T-helper 2 cell treated with Interferon-gamma antibody and Interleukin-4, amounts not matched to agents 100 ng/mL and 5 ng/mL, for 36 hours (primary cell): ENCODE results near the gene C6orf52. TPM values are rescaled to one million over a fixed set of nuclear protein-coding genes. Genes with fewer than 3 reads are reported as not detected.
"Not testable (repeated sequence)": the region's sequence is repeated elsewhere in the genome, so short reads cannot be mapped to it uniquely, and the experiment has no call there.

Experiments
- intact Hi-C: fragments of 100-400 bp; cut with micrococcal nuclease; formaldehyde crosslinking; loops from one replicate; pipeline ENCODE4 v1.15.1; 2023
- total RNA-seq: library from RNA; stranded (reverse); gene quantifications from 2 replicates; pipeline ENCODE4 v1.2.3, GENCODE V29; 2022

The C6orf52 gene
- total RNA-seq, 1 donor from 2014 or later: 0.43 TPM

GRCh38 chr6:10713962-10714361 is 19.5 kb upstream of the C6orf52 start:
- intact Hi-C loops: no loop called here

DNA sequence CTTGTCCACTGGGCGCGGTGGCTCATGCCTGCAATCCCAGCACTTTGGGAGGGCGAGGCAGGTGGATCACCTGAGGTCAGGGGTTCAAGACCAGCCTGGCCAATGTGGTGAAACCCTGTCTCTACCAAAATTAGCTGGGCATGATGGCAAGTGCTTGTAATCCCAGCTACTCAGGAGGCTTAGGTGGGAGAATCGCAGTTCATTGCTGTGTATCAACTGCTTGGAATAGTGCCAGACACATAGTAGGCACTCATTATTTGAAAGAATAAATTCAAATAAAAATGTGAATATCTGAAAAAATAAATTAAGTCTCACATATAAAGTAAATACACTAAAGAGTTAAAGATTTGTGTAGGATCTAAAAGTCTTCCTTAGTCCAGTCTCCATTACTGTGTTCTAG is 2.2 kb upstream of the C6orf52 start:
- intact Hi-C loops: loop anchor here (10.0 kb wide), 1 partner anchor 538 kb away; the partner anchor contains the start of gene NEDD9

DNA sequence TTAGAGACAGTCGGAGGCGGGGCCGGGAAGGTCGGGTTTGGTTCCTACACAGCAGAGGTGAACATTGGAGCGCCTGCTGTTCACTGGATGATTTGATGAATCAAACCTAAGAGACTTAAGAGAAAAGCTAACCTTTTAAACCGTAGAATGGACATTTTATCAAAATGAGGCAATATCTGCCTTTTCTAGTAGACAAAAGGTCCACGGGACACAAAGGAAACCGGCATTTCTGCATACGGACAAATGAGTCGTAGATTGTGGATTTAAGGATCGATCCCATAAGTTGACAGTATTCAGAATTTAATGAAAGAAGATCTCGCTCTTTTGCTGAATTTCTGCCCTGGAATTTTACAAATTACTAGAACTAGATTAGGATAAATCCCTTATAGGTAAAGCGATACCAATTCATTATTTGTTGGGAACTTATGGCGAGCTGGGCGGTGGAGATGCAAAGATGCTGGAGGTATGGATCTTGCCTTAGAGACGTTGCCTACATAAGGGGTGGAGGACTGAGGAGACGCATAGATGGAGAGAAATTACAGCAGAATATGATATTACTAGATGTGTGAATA is 756 bp upstream of the C6orf52 start:
- intact Hi-C loops: loop anchor here (2.0 to 10.0 kb wide), 3 partner anchors 290 to 540 kb away; partner anchors contain the start of genes NEDD9 and SMIM13

- intact Hi-C loops: loop anchor here (10.0 kb wide), 1 partner anchor 542 kb away; the partner anchor contains the start of gene NEDD9
Measured at GRCh38 chr6:10692965-10693538, 1.4 kb downstream of the C6orf52 start.

- intact Hi-C loops: loop anchor here (10.0 kb wide), 1 partner anchor 544 kb away; the partner anchor contains the start of gene NEDD9
Measured at GRCh38 chr6:10690651-10691445, 3.6 kb downstream of the C6orf52 start.

GRCh38 chr6:10687582-10687981 is 6.8 kb downstream of the C6orf52 start:
- intact Hi-C loops: no loop called here

GRCh38 chr6:10686901-10687300 is 7.5 kb downstream of the C6orf52 start:
- intact Hi-C loops: no loop called here

DNA sequence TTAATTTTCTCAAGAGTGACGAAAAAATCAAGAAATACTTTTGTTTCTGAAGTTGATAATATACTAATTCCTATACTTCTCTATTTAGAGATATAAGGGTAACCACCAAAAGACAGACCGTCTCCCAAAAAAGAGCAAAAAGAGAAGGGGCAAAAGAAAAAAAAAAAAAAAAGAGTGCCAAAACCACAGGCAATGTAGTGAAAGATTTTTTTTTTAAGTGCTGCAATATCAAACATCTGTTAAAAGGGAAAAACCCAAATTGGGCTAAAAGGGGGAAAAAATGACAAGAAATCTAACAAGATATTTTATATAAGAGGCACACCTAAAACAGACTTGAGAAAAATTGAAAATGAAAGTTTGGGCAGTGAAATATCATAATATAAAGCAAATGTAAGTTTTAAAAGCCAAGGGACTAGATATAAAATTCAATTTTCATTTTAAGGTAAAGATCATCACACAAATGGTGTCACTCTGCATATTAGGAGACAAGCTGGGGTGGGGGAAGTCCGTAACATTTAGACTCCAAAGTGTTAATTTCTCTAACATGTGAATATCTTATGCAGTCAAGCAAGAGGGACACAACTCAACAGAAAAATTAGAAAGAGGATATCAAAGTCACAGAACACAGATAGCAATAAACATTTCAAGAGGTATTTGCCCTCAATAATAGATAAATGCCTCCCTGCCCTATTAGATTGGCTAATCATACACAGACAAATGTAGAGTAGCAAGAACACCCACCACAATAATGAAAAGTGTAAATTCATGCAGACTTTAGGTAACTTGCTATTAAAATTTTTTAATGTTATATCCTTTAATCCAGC is 9.1 kb downstream of the C6orf52 start:
- intact Hi-C loops: no loop called here

DNA sequence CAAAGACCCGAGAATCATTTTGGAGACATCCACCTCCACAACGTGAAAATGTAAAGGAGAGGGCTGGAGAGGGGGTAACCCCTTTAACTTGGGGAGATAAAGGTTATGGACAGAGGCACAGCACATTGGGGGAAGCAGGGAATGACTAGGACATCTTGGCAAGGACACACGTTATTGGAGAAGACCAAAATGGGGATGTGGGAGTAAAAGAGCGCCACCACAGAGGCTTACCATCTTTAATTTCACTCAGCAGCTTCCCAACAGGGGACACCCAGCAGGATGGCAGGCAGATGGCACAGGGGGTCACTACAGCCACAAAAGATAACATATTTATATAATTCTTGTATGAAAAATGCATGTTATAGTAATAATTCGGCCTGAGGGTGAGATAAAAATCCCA is 9.8 kb downstream of the C6orf52 start:
- intact Hi-C loops: no loop called here

DNA sequence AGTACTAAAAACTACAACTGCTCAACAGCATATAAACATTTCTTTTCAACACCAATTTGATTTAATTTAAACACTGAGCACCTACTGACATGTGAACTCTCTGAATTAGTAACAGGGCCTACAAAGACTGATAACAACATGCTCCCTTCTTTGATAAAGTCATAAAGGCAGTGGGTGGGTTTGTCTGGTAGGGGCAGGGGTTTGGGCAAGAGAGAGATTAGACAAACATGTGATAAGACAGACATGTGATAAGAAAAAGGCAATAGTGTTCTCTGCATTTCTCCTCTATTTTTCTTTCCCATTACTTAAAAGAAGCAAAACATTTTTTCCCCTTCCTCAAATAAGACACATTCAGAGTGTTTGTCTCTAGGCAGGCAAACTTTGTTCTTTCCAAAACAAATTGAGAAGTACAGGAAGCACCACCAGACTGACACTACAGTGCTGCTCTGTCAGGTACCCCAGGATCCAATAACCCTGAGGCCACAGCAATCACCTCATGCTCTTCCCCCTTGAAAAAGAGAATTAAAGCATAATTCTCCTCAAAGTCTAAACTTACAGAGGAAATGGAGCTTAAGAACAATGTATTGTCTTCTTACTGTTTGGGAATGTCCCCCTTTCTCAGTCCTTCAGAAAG is 11.9 kb downstream of the C6orf52 start:
- intact Hi-C loops: no loop called here

GRCh38 chr6:10681795-10682194 is 12.6 kb downstream of the C6orf52 start:
- intact Hi-C loops: no loop called here

DNA sequence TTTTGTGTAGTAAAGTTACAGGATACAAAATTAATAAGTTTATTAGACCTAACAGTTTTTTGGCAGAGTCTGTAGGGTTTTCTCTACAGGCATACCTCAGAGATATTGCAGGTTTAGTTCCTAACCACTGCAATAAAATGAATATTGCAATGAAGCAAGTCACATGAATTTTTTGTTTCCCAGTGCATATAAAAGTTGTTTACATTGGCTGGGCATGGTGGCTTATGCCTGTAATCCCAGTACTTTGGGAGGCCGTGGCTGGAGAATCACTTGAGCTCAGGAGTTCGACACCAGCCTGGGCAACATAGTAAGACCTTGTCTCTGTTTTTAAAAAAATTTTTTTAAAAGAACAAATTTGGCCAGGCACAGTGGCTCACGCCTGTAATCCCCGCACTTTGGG is 16.0 kb downstream of the C6orf52 start:
- intact Hi-C loops: no loop called here

- intact Hi-C loops: no loop called here
Measured at GRCh38 chr6:10676403-10676802, 18.0 kb downstream of the C6orf52 start.

DNA sequence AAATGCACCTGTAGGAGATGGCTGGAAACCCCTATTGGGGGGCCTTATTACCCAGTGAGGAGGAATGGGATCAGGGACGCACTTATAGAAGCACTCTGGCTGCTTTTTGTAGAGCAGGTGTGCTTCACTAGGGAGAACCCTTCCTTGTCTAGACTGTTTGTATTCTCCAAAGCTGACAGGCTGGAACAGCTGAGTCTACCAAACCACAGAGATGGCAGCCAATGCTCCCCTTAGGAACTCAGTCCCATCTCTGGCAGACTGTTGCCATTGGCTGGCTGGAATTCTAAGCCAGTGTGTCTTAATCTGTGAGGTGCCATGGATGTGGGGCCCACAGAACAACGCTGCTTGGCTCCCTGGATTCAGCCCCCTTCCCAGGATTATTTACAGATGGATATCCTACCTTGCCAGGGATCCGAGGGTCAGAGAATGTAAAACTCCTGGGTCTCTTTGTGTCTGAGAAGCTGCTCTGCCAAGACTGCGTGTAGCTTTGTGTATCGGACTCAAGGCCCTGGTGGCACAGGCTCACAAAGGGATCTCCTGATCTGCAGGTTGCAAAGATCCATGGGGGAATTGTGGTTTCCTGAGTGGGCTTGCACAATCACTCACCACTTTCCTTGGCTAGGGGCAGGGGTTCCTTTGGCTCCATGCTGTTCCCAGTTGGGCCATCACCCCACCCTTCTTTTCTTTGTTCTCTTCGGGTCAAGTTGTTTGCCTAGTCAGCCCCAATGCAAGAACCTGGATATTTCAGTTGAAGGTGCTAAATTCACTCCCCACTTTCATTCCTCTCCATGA is 26.1 kb downstream of the C6orf52 start:
- intact Hi-C loops: no loop called here

GRCh38 chr6:10665595-10665994 is 28.8 kb downstream of the C6orf52 start:
- intact Hi-C loops: not testable (repeated sequence)

DNA sequence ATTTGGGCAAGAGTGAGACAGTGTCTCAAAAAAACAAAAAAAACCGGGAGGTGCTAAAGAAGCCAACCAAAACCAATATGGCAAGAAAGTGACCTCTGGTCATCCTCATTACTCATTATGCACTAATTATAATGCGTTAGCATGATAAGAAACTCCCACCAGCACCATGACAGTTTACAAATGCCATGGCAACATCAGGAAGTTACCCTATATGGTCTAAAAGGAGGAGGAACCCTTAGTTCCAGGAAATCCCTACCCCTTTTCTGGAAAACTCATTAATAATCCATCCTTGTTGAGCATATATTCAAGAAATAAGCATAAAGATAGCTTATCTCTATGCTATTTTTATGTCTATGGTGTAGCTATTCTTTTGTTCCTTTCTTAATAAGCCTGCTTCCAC is 31.7 kb downstream of the C6orf52 start:
- intact Hi-C loops: no loop called here

DNA sequence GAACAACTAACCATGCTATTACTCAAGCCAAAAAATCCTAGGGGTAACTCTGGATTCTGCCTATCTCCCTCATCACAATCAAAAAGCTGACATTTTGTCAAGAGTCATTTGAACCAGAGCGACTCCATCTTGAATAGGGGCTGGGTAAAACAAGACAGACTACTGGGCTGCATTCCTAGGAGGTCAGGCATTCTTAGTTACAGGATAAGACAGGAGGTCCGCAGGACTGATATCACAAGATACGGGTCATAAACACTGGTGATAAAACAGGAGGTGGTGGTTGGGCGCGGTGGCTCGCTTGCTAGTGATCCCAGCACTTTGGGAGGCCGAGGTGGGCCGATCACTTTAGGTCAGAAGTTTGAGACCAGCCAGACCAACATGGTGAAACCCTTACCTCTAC is 32.2 kb downstream of the C6orf52 start:
- intact Hi-C loops: no loop called here

- intact Hi-C loops: not testable (repeated sequence)
Measured at GRCh38 chr6:10660431-10661191, 33.8 kb downstream of the C6orf52 start.

DNA sequence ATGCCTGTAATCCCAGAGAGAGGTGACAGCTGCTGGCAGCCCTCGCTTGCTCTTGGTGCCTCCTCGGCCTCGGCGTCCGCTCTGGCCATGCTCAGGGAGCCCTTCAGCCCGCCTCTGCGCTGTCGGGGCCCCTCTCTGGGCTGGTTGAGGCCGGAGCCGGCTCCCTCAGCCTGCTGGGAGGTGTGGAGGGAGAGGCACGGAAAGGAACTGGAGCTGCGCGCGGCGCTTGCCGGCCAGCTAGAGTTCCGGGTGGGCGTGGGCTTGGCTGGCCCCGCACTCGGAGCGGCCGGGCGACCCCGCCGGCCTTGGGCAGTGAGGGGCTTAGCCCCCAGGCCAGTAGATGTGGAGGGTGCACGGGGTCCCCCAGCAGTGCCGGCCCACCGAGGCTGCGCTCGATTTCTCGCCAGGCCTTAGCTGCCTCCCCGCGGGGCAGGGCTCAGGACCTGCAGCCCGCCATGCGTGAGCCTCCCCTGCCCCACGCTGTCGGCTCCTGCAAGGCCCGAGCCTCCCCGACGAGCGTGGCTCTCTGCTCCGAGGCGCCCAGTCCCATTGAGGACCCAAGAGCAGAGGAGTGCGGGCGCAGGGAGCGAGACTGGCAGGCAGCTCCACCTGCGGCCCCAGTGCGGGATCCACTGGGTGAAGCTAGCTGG is 34.6 kb downstream of the C6orf52 start:
- intact Hi-C loops: no loop called here
